ENCODE measurements around the gene VASP. TPM values are rescaled to one million over a fixed set of nuclear protein-coding genes. Genes with fewer than 3 reads are reported as not detected.
A peak's percentile ranks its signal among the peaks of the same experiment; 100 is the strongest.

Gene VASP
- total RNA-seq, 4 donors from 2014 or later, result 81.7 to 123 (median 112) TPM

- Histone ChIP-seq H3K9me3 (no peaks in the 10 kb centered on the region), H3K27ac (no peak overlapping the region), H3K36me3 (no peaks in the 10 kb centered on the region), H3K27me3 (no peaks in the 10 kb centered on the region), H3K4me3 (no peak overlapping the region), H3K4me1 (peaks cover 0 to 14% (median 6%) of the 10 kb centered on the region in 4 donors)
- no peak for TF ChIP-seq CTCF (IDR thresholded peaks at IDR 0.05)
- TF ChIP-seq POLR2A (IDR thresholded peaks at IDR 0.05), result no peak
- no peak for DNase-seq
Observed at GRCh38 chr19:45464274-45464673, 43.0 kb upstream of the VASP start.

GRCh38 chr19:45464852-45465441 lies 42.3 kb upstream of the VASP start:
- H3K27me3 ChIP-seq, result no peaks in the 10 kb centered on the region
- peaks cover 0 to 15% (median 7%) of the 10 kb centered on the region in 4 donors for H3K4me1 ChIP-seq
- no peak for TF ChIP-seq CTCF (IDR thresholded peaks at IDR 0.05)
- H3K36me3 ChIP-seq, result no peaks in the 10 kb centered on the region
- no peak for DNase-seq
- no peak overlapping the region for H3K27ac ChIP-seq
- no peaks in the 10 kb centered on the region for H3K9me3 ChIP-seq
- no peak overlapping the region for H3K4me3 ChIP-seq

- no peak for DNase-seq
- no peaks in the 10 kb centered on the region for H3K36me3 ChIP-seq
- TF ChIP-seq CTCF (IDR thresholded peaks at IDR 0.05) (no peak), POLR2A (IDR thresholded peaks at IDR 0.05) (no peak)
- H3K4me1 ChIP-seq, result peaks cover 0 to 22% (median 12%) of the 10 kb centered on the region in 4 donors
- no peaks in the 10 kb centered on the region for H3K9me3 ChIP-seq
- peak overlapping the region; percentile 36 to 78 (median 64) for H3K4me3 ChIP-seq
- H3K27me3 ChIP-seq, result no peaks in the 10 kb centered on the region
- H3K27ac ChIP-seq, result peak overlapping the region; percentile 86 to 96 (median 94)
Observed at GRCh38 chr19:45467115-45467455, 40.2 kb upstream of the VASP start.

- peak; percentile 93 to 98 (median 97) for DNase-seq
- peak; percentile 83 to 94 for TF ChIP-seq POLR2A (IDR thresholded peaks at IDR 0.05)
- TF ChIP-seq CTCF (IDR thresholded peaks at IDR 0.05), result no peak
- peak within 1 kb of the TSS; percentile 86 to 96 (median 94) for H3K27ac ChIP-seq
- peak within 1 kb of the TSS; percentile 36 to 78 (median 64) for H3K4me3 ChIP-seq
- H3K36me3 ChIP-seq, result no peaks in the 10 kb centered on the region
- H3K9me3 ChIP-seq, result no peaks in the 10 kb centered on the region
- H3K4me1 ChIP-seq, result peaks cover 0 to 22% (median 12%) of the 10 kb centered on the region in 4 donors
- no peaks in the 10 kb centered on the region for H3K27me3 ChIP-seq
Observed at GRCh38 chr19:45467456-45468158, 39.7 kb upstream of the VASP start, which contains the start of gene FOSB. TSS of gene FOSB (plus strand) at chr19:45467996. CDS start at chr19:45468587, 591 bp downstream.

GRCh38 chr19:45468159-45468651 lies 39.1 kb upstream of the VASP start:
- Histone ChIP-seq H3K27me3 (no peaks in the 10 kb centered on the region), H3K4me1 (peaks cover 0 to 22% (median 12%) of the 10 kb centered on the region in 4 donors), H3K9me3 (no peaks in the 10 kb centered on the region), H3K36me3 (no peaks in the 10 kb centered on the region), H3K4me3 (peak overlapping the region; percentile 36 to 78 (median 64)), H3K27ac (peak overlapping the region; percentile 86 to 96 (median 94))
- peak in 2 of 3 donors; percentile 63 to 69 for DNase-seq
- peak in 2 of 6 experiments; percentile 3 to 19 for TF ChIP-seq CTCF (IDR thresholded peaks at IDR 0.05)
- no peak for TF ChIP-seq POLR2A (IDR thresholded peaks at IDR 0.05)
